Esophagus squamous epithelium (tissue), 5 donors: Measurements from ENCODE around the gene BEX4. TPM values are rescaled to one million over a fixed set of nuclear protein-coding genes. Genes with fewer than 3 reads are reported as not detected.
"Not testable (repeated sequence)": the region's sequence is repeated elsewhere in the genome, so short reads cannot be mapped to it uniquely, and the experiment has no call there.

Experiments used
- DNase-seq: peaks from one replicate; lab custom pipeline; 2025; lab: John Stamatoyannopoulos, UW
- H3K27ac ChIP-seq, 4 donors: fragments of 200-600 bp; sonication (generic); one replicate each; pipeline ENCODE4 v1.5.1; 2016 to 2019; ENCODE audit warnings: mild to moderate bottlenecking in 1 of 4
- H3K27me3 ChIP-seq, 4 donors: fragments of 200-600 bp; sonication (generic); 1 replicate in 3 of 4; 2 replicates in 1 of 4; pipeline versions ENCODE4 v1.5.1 to v1.6.0; 2017 to 2021; ENCODE audit warnings: antibody characterized with exemption in 1 of 4
- H3K36me3 ChIP-seq, 3 donors: fragments of 200-600 bp; sonication (generic); one replicate each; pipeline ENCODE4 v1.5.1; 2016 to 2019
- H3K4me1 ChIP-seq, 3 donors: fragments of 200-600 bp; sonication (generic); one replicate each; pipeline ENCODE4 v1.5.1; 2017 to 2019
- H3K4me3 ChIP-seq, 4 donors: fragments of 200-600 bp; sonication (generic); 1 replicate in 3 of 4; 2 replicates in 1 of 4; pipeline ENCODE4 v1.5.1; 2016 to 2019; ENCODE audit warnings: mild to moderate bottlenecking in 2 of 4, moderate library complexity in 1 of 4
- H3K9me3 ChIP-seq, 3 donors: fragments of 200-600 bp; sonication (generic); one replicate each; pipeline ENCODE4 v1.5.1; 2016 to 2019
- CTCF ChIP-seq, 6 experiments: fragments of 450-650 bp in 4 of 6; fragments of 200-600 bp in 2 of 6; sonication (generic) in 2 of 6; IDR thresholded peaks; one replicate each; pipeline ENCODE4 v1.5.1; 2016 to 2019; ENCODE audit warnings: antibody characterized with exemption in 6 of 6, mild to moderate bottlenecking in 4 of 6, moderate library complexity in 4 of 6
- POLR2A ChIP-seq, 4 donors: fragments of 450-650 bp; IDR thresholded peaks; one replicate each; pipeline ENCODE4 v1.6.1; 2017; ENCODE audit warnings: antibody characterized with exemption in 4 of 4, mild to moderate bottlenecking in 4 of 4, moderate library complexity in 3 of 4
- WGBS, 2 donors: methylation state at CpG; one replicate each; pipeline ENCODE4 v1.1.5; 2018; 5-methylcytosine and 5-hydroxymethylcytosine counted together
- intact Hi-C: fragments of 100-400 bp; cut with DNase I; formaldehyde crosslinking; loops from one replicate; pipeline ENCODE4 v1.15.0; 2022
- total RNA-seq, 4 donors: library from RNA; depleted of rRNA; stranded (reverse); fragments of >200 nt; gene quantifications; one replicate each; pipeline ENCODE4 v1.1.0, GENCODE V29; 2016
- donor health status: DM: yes; HTN: yes; CAD: no.

The BEX4 gene
- total RNA-seq, 4 donors from 2014 or later: 7.6 to 34.2 (median 26.6) TPM

DNA sequence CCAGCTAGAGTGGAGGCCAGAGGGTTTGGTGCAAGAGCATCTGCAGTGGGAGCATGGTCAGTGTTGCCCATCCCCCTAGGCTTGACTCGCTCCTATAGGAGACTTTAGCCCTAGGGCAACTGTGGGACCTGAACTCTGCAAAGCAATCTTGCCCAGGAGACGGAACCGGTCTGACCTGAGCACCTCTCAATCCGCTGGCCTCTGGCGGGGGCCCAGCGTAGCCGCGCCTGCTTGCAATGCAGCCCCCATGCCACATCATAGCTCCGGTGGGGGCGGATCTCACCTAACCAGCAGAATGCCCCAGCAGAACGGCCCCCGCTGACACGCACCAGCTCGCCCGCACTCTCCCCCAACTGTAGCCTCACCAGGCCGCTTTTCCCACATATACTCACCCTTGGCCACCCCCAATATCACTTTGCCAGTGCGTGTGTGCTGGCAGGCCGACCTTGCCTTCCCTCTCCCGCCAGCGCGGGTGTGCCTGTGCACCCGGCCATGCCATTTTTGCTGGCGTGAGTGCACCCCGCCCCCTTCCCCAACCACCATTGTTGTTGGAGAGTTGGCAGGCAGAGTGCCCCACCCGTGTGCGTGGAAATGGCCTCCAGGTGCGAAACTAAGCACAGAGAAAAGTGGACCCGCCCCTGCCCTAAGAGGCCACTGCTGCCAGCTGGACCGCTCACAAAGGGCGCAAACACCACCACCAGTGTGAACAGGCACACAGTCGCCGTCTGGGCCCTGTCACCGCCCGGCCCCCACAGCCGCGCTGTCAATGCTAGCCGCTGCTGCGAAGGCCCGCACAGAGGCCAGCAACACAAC is 5.8 kb downstream of the BEX4 start:
- intact Hi-C loops: no loop called here
- Histone ChIP-seq H3K27ac (no peak overlapping the region), H3K36me3 (no peaks in the 10 kb centered on the region), H3K9me3 (no peaks in the 10 kb centered on the region), H3K27me3 (no peaks in the 10 kb centered on the region), H3K4me1 (peaks cover 0 to 13% (median 0%) of the 10 kb centered on the region in 3 donors), H3K4me3 (peak overlapping the region in 3 of 4 donors; percentile 4 to 44 (median 22))
- TF ChIP-seq POLR2A (IDR thresholded peaks at IDR 0.05) (no peak), CTCF (IDR thresholded peaks at IDR 0.05) (no peak)
- no peak for DNase-seq
- 40 to 67% methylated on average over 7 to 11 of the region's 39 CpGs for WGBS, 2 donors

DNA sequence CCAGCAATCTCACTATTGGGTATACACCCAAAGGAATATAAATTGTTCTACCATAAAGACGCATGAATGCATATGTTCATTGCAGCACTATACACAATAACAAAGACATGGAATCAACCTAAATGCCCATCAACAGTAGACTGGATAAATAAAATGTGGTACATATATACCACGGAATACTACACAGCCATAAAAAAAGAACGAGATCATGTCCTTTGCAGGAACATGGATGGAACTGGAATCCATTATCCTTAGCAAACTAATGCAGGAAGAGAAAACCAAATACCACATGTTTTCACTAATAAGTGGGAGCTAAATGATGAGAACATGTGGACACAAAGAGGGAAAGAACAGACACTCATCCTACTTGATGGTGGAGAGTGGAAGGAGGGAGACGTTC is 11.0 kb downstream of the BEX4 start:
- intact Hi-C loops: not testable (repeated sequence)

DNA sequence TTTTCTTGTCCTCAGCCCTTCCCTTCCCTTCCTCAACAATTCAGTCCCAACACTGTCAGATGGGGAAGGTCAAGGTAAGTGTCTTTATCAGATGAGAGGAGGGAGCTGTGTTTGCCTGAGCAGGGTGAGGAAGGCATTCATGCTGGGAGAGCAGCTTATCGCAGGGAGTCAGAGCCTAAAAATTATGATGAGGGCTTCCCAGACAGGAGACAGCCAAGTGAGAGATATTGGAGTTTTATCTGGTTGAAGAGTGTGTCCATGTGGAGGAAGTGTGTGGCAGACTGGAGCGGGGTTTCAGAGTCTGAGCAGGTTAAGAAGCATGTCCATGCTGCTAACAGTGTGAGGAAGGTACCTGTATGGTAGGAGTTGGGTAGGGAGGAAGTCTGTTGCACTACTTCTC is 18.4 kb downstream of the BEX4 start:
- intact Hi-C loops: no loop called here
- no peak for DNase-seq
- 72 to 89% methylated on average over 2 of the region's 2 CpGs for WGBS, 2 donors
- H3K4me1 ChIP-seq: no peaks in the 10 kb centered on the region
- no peaks in the 10 kb centered on the region for H3K27me3 ChIP-seq
- no peaks in the 10 kb centered on the region for H3K36me3 ChIP-seq
- H3K4me3 ChIP-seq: no peak overlapping the region
- no peak for TF ChIP-seq CTCF (IDR thresholded peaks at IDR 0.05)
- TF ChIP-seq POLR2A (IDR thresholded peaks at IDR 0.05): no peak
- H3K9me3 ChIP-seq: no peaks in the 10 kb centered on the region
- H3K27ac ChIP-seq: no peak overlapping the region

More for the DNA sequence above, 11.0 kb downstream of the BEX4 start:
- H3K4me3 ChIP-seq, H3K36me3 ChIP-seq, H3K9me3 ChIP-seq, DNase-seq, H3K27me3 ChIP-seq, H3K4me1 ChIP-seq, H3K27ac ChIP-seq: not testable (repeated sequence)
- 87 to 89% methylated on average over 4 of the region's 4 CpGs for WGBS, 2 donors

DNA sequence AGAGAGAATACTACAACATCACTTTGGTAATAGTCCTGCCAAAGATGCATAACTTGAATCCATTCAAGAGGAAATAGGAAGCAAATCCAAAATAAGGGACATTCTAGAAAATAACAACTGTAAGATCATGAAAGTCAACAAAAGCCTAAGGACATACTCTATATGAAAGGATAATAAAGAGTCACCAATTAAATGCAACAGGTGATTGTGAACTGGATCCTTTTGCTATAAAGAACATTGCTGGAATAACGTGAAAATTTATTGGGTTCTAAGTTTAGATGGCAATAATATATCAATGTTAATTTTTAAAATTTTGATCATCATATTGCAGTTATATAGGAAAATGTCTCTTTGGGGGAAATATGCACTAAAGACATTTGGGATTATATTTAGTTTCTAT is 20.0 kb downstream of the BEX4 start:
- DNase-seq: no peak
- Histone ChIP-seq H3K9me3 (no peaks in the 10 kb centered on the region), H3K27ac (no peak overlapping the region), H3K27me3 (no peaks in the 10 kb centered on the region), H3K36me3 (no peaks in the 10 kb centered on the region), H3K4me1 (no peaks in the 10 kb centered on the region), H3K4me3 (no peak overlapping the region)
- TF ChIP-seq POLR2A (IDR thresholded peaks at IDR 0.05): no peak
- TF ChIP-seq CTCF (IDR thresholded peaks at IDR 0.05): no peak
- 50 to 63% methylated on average over 1 of the region's 1 CpG for WGBS, 2 donors
- intact Hi-C loops: no loop called here

GRCh38 chrX:103235608-103236007 is 20.7 kb downstream of the BEX4 start:
- H3K27me3 ChIP-seq, DNase-seq, H3K27ac ChIP-seq, H3K9me3 ChIP-seq, H3K36me3 ChIP-seq, intact Hi-C loops, H3K4me1 ChIP-seq, H3K4me3 ChIP-seq: not testable (repeated sequence)
- 46 to 76% methylated on average over 2 of the region's 2 CpGs for WGBS, 2 donors

DNA sequence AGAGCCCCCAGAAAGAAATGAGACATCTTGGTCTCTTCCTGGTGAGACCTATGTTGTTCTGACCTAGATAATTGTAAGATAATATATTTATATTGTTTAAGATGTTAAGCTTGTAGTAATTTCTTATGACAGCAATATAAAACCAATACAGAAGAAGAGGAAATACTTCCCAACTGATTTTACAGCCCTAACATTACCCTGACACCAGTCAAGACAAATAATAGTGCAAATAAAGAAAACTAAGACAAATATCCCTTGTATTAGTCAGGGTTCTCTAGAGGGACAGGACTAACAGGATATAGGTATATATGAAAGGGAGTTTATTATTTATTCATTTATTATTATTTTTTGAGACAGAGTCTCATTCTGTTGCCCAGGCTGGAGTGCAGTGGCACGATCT is 21.4 kb downstream of the BEX4 start:
- H3K9me3 ChIP-seq: no peaks in the 10 kb centered on the region
- 71 to 86% methylated on average over 1 of the region's 1 CpG for WGBS, 2 donors
- TF ChIP-seq POLR2A (IDR thresholded peaks at IDR 0.05): no peak
- TF ChIP-seq CTCF (IDR thresholded peaks at IDR 0.05): no peak
- H3K36me3 ChIP-seq: no peaks in the 10 kb centered on the region
- no peak overlapping the region for H3K27ac ChIP-seq
- H3K4me1 ChIP-seq: no peaks in the 10 kb centered on the region
- no peak for DNase-seq
- H3K4me3 ChIP-seq: no peak overlapping the region
- intact Hi-C loops: no loop called here
- H3K27me3 ChIP-seq: no peaks in the 10 kb centered on the region
